ENCODE results near the gene MEIOC. TPM values are rescaled to one million over a fixed set of nuclear protein-coding genes. Genes with fewer than 3 reads are reported as not detected.

The MEIOC gene
- polyA plus RNA-seq, 1 experiment: 0.26 TPM

DNA sequence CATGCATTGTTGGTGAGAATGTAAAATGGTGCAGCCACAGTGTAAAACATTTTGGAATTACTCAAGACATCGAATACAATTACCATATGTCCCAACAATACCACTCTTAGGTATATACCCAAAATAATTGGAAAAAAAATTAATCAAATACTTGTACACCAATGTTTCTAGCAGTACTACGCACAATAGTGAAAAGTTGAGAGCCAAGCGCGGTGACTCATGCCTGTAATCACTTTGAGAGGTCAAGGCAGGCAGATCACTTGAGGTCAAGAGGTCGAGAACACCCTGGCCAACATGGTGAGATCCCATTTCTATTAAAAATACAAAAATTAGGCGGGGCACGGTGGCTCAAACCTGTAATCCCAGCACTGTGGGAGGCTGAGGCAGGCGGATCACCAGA is 3.5 kb upstream of the MEIOC start:
- Histone ChIP-seq H3K27me3 (ENCODE audit: control insufficient read depth, insufficient read depth, low read length) (peaks cover 6% of the 10 kb centered on the region), H3K4me3 (ENCODE audit: low read depth, low read length) (no peak overlapping the region), H3K36me3 (ENCODE audit: control insufficient read depth, insufficient read depth, low read length) (no peaks in the 10 kb centered on the region)
- no peak for DNase-seq (ENCODE audit: low read depth)
- ChIA-PET CTCF (interaction anchor here (1.6 kb wide), 1 partner anchor 129 kb away, joined by 4 read pairs; no protein-coding TSS in a partner anchor), POLR2A (no interaction called here)
- TF ChIP-seq, protein P1, sequence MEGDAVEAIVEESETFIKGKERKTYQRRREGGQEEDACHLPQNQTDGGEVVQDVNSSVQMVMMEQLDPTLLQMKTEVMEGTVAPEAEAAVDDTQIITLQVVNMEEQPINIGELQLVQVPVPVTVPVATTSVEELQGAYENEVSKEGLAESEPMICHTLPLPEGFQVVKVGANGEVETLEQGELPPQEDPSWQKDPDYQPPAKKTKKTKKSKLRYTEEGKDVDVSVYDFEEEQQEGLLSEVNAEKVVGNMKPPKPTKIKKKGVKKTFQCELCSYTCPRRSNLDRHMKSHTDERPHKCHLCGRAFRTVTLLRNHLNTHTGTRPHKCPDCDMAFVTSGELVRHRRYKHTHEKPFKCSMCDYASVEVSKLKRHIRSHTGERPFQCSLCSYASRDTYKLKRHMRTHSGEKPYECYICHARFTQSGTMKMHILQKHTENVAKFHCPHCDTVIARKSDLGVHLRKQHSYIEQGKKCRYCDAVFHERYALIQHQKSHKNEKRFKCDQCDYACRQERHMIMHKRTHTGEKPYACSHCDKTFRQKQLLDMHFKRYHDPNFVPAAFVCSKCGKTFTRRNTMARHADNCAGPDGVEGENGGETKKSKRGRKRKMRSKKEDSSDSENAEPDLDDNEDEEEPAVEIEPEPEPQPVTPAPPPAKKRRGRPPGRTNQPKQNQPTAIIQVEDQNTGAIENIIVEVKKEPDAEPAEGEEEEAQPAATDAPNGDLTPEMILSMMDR (IDR thresholded peaks at IDR 0.05; ENCODE audit: insufficient read depth, low read depth, low read length): no peak

DNA sequence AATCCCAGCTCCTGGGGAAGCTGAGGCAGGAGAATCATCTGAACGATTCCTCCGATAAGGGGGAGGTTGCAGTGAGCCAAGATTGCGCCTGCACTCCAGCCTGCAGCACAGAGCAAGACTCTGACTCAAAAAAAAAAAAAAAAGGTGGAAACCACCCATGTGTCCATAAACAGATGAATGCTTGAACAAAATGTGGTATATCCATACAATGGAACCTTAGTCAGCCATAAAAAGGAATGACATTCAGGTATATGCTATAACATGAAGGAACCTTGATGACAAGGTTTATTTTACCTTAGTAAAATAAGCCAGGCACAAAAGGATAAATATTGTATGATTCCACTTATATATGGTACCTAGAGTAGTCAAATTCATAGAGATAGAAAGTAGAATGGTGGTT is 2.9 kb upstream of the MEIOC start:
- CTCF ChIA-PET: interaction anchor here (1.1 kb wide), 1 partner anchor 19 kb away, joined by 3 read pairs; no protein-coding TSS in a partner anchor
- Histone ChIP-seq H3K27me3 (ENCODE audit: control insufficient read depth, insufficient read depth, low read length) (peaks cover 6% of the 10 kb centered on the region), H3K36me3 (ENCODE audit: control insufficient read depth, insufficient read depth, low read length) (no peaks in the 10 kb centered on the region), H3K4me3 (ENCODE audit: low read depth, low read length) (no peak overlapping the region)
- TF ChIP-seq, protein P1 (IDR thresholded peaks at IDR 0.05; ENCODE audit: insufficient read depth, low read depth, low read length): no peak
- DNase-seq (ENCODE audit: low read depth): no peak
- POLR2A ChIA-PET: no interaction called here

DNA sequence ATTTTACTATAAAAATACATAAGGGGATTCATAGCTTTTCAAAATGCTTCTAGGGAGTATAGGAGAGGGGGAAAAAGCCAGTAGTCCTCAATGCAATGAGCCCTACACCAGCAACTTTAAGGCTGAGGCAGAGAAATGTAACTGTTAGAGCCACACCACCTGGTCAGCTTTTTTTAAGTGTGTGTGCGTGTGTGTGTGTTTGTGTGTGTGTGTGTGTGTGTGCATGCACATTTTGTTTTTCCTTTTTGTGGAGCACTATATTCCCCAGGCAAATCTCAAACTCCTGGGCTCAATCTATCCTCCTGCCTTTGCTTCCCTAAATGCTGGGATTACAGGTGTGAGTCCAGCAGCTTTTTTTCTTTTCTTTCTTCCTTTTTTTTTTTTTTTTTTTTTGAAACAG is 2.3 kb upstream of the MEIOC start:
- H3K36me3 ChIP-seq (ENCODE audit: control insufficient read depth, insufficient read depth, low read length): no peaks in the 10 kb centered on the region
- POLR2A ChIA-PET: no interaction called here
- CTCF ChIA-PET: interaction anchor here (1.1 kb wide), 1 partner anchor 18 kb away, joined by 3 read pairs; no protein-coding TSS in a partner anchor
- H3K4me3 ChIP-seq (ENCODE audit: low read depth, low read length): no peak overlapping the region
- TF ChIP-seq, protein P1 (IDR thresholded peaks at IDR 0.05; ENCODE audit: insufficient read depth, low read depth, low read length): no peak
- peaks cover 6% of the 10 kb centered on the region for H3K27me3 ChIP-seq (ENCODE audit: control insufficient read depth, insufficient read depth, low read length)
- DNase-seq (ENCODE audit: low read depth): no peak

DNA sequence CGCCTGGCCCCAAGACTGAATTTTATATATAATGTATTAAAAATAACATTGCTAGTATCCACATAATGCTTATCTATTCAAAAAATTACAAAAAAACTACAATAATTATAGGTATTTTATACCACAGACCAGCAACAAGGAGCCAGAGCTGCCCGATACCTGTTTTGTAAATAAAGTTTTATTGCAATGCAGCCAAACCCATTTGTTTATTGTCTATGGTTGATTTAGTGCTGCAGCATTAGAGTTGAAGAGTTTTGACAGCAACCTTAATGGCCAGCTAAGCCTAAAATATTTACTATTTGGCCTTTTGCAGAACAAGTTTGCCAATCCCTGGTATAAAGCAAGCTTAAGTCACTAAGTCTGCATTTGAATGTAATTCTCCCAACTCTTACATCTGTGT is 5.6 kb downstream of the MEIOC start:
- CTCF ChIA-PET: interaction anchor here (0.7 to 1.4 kb wide), 2 partner anchors 11 to 128 kb away, joined by 3 to 4 read pairs; no protein-coding TSS in a partner anchor
- no peak overlapping the region for H3K4me3 ChIP-seq (ENCODE audit: low read depth, low read length)
- H3K36me3 ChIP-seq (ENCODE audit: control insufficient read depth, insufficient read depth, low read length): no peaks in the 10 kb centered on the region
- POLR2A ChIA-PET: no interaction called here
- TF ChIP-seq, protein P1 (IDR thresholded peaks at IDR 0.05; ENCODE audit: insufficient read depth, low read depth, low read length): no peak
- peaks cover 2% of the 10 kb centered on the region for H3K27me3 ChIP-seq (ENCODE audit: control insufficient read depth, insufficient read depth, low read length)
- DNase-seq (ENCODE audit: low read depth): no peak

DNA sequence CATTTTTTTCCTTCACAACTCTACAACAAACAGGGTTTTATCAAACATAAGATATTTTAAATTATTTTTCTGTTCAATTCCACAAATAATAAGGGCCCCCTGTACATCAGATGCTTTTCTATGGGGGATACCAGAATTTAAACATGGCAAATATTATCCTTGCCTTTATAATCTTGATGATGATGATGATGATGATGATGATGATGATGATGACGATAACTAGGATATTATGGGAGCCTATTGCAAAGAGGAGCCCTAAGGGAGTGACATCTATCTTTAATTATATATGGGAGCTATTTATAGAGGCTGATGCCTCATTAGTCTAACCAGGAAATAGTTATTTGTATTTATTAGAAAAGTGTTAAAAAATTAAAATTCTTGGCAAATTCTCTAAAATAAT is 6.8 kb downstream of the MEIOC start:
- no peak for DNase-seq (ENCODE audit: low read depth)
- Histone ChIP-seq H3K36me3 (ENCODE audit: control insufficient read depth, insufficient read depth, low read length) (no peaks in the 10 kb centered on the region), H3K27me3 (ENCODE audit: control insufficient read depth, insufficient read depth, low read length) (no peaks in the 10 kb centered on the region), H3K4me3 (ENCODE audit: low read depth, low read length) (no peak overlapping the region)
- POLR2A ChIA-PET: no interaction called here
- CTCF ChIA-PET: no interaction called here
- TF ChIP-seq, protein P1 (IDR thresholded peaks at IDR 0.05; ENCODE audit: insufficient read depth, low read depth, low read length): no peak
